ENCODE data around the gene ZNF530.
A peak's percentile ranks its signal among the peaks of the same experiment; 100 is the strongest.

ZNF530 gene

DNA sequence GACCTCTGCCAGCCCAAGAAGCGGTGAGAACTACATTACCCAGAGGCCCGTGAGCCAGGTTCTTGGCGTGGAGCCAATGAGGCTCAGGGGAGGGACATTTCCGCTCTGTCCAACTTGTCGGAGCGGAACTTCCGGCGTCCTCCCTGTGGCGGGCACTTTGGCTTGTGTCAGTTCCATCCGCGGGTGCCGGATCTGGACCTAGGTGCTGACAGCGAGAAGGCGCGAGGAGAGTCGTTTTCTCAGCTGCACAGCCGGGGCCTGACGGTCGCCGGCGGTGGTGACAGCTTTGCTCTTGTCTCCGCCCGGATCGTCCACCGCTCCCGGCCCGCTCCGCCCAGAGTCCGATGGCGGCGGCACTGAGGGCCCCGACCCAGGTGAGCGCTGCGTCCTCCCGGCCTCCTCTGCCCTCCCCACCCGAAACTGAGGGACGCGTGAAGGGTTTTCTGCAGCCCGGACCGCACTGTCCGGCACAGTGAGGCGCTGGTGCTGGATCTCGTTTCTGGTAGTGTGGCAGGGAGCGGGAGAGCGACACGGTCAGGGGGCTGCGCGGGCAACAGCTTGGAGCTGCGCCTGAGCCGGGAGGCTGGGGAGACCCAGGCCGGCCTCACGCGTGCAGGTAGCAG is at the start of gene ZNF530:
Gene ZNF530, plus strand, starts transcription at position 125 of the 623 bp plus-strand sequence. CDS start 4,461 bp downstream, outside the sequence.
- DNase-seq (ENCODE audit: low read depth), result peak; percentile 83

DNA sequence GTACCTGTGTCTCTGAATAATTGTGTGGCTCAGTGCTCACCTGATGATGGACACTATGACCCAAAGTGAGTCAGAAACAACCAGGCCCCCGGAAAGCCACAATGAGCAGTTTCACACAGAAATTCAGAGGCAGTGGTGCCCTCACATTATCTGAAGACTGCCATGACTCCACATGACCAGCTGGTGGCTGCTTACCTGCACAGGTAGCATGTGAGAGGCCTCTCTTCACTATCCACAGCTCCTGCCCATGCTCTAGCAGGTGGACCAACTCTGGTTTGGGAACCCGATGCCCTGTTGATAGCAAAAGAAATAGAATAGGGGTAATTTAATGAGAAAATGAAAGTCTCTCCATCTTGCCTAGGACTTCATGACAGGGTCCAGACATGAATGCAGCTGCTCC is 47.3 kb upstream of the ZNF530 start:
- no peak for DNase-seq (ENCODE audit: low read depth)

DNA sequence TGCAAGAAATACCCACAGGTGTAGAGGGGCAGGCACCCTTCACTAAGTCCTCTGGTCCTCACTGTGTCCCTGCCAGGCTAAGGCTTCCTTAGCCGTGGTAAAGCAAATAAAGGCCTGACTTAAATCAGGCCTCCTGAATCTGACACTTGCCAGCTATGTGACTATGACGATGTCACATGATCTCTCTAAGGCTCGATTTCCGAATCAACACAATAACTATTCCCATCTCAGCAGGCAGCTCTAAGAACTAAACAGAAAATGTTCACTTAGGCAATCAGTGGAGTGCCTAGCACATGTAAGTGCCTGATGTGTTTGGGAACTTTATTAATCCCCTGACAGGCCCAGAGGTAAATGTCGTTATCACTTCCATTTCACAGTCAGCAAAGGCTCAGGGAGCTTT is 42.0 kb upstream of the ZNF530 start:
- no peak for DNase-seq (ENCODE audit: low read depth)

DNA sequence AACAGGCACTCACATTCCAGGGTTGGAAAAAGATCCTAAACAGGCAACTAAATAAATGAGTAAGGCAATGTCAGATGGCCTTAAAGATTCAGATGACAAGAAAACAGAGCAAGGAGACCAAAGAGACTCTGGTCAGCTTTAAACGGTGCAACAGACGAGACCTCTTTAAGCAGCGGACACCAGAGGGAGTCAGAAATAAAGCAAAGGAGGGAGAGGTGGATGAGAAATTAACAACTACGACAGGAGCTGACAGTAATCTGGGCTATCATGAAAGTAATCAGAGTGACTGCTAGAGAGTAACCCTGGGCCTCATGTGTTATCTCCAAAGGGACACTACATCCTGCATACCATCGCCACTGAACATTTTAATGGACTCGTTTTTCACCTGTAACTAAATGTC is 41.2 kb upstream of the ZNF530 start:
- no peak for DNase-seq (ENCODE audit: low read depth)

DNA sequence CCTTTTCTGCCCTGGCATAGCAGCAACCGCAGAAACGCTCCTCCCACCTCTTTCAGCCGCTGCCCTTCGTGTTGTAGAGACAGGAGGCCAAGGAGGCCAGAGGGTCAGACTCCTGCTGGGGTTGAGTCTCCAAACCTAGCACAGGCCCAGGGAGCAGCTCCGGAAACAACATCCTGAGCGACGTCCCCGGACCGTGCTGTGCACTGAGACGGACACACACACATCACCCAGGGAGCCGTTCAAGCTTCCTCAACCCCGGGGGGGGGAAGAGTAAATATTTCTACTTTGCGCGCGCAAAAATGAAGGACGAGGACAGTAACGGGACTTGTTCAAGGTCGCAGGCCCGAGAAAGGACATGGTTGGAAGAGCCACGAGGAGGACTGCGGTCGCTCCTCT is 40.7 kb upstream of the ZNF530 start:
- DNase-seq (ENCODE audit: low read depth), result no peak

DNA sequence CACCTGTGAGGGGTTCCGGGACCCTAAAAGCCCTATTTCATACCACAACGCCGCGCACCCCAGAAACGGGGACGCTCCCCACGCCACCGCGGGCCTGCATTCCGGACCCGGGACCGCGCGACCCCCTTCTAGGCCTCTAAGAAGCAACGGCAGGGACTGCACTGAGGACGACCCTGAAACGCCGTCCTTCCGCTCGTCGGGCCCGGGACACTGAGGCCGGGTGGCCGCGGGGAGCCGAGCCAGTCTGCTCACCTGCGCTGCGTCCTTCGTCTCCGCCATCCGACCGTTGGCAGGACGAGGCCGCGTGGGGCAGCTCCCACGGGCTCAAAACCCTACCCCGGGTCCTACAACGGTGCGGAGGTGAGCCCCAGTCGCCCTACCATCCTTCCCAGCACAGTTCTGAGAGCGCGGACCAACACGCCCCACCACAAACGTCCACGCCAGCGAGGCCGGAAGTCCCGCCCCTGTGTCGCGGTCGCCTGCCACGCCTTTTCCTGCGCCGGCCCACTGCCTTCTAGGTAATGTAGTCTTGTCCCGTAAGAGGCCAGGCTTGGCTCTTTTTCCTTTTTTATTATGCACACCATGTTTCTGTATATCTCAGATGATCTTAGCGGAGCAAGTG is 40.2 kb upstream of the ZNF530 start, which contains the start of gene ZNF550:
Gene ZNF550, minus strand, starts transcription at position 460 of the 622 bp plus-strand sequence. Its CDS starts 181 bp downstream, at position 279.
- peak; percentile 77 for DNase-seq (ENCODE audit: low read depth)

DNA sequence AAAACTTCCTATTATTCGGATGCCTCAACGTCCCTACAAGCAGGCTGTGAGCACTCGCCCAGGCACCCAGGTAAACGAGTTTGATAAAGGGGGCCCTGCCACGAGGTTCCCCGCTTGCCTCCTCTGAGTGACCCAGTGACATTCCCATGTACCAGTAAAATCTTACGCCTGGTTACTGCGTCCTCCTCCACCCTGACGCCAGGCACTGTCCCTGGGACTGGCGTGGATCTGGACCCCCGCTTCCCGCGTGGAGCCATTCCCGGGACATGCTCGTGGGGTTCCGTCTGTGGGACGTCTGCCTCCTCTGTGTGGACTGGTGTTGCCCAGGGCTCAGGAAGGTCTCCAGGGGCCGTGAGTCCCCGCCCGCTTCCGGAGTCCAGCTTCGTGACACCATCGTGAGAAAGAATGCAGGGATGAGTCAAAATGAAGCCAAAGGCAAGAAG is 39.6 kb upstream of the ZNF530 start:
- peak; percentile 14 for DNase-seq (ENCODE audit: low read depth)

DNA sequence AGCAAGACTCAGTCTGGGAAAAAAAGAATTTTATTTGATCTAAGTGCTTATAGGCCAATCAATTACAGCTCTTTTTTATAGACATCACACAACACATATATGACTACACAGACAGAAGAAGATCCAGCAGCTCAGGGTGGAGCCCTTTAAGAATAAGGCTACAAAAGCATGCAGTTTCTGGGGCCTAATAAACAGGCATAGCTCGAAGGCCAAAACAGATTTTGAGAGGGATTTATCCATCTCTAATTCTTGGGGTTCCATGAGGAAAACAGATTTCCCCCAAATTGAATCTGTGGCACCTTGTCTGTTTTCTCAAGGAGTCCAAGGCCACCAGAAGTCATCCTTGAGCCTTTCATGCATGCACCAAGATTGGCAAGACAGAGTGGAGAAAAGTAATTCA is 36.1 kb upstream of the ZNF530 start:
- DNase-seq (ENCODE audit: low read depth), result no peak

DNA sequence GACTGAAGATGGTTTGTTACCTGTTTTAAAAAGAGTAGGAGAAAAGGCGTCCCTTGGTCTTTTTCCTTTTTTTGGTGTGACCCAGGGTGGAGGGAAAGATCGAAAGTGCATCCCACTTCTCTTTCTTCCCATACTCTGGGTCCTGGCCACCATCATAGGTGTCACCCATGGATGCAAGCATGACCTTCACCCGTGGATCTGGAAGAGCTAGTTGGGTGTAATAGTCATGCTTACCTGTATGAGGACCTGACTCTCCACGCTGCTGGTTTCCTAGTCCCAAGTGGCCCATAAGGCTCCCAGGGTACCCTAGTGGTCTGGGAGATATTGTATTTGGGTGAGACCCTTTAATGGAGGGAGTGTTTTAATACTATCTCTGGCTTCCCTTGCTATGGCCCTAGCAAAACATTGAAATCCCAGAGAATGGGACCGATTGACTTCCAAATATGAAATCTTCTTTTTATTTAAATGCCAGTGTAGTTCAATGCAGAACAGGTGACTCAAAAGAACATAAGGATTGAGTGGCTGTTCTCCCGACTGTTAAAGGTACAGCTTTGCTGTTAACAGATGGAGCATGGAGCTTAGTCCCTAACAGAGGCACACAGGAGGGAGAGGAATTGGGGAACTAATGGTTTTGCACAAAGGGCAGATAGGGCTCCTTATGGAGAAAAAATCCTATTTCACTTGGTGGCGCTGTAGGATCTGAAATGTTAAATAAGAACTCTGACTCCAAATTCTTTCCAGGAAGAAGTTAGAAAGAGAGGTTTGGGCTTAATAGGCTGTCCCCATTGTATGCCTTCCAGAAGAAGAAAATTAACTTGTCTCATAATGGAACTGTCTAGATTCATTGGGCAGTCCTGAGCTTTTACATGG is 33.1 kb upstream of the ZNF530 start:
- no peak for DNase-seq (ENCODE audit: low read depth)

DNA sequence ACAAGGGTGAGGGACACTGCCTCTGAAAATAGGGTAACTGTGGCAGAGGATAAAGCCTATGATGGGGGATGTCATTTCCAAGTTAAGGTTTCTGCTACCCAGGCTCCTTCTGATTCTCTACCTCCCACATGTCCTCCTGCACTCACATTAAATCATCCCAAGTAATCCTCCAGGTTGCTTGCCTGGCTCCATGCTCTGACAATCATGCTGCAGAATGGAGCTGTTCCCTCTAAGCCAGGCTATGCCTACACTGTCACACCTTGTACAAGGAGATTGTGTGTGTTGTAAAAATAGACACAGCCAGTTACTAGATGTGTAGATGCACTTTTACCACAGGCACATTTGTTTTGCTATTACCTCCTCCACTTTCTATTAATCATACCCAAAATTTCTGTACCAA is 29.0 kb upstream of the ZNF530 start:
- DNase-seq (ENCODE audit: low read depth), result no peak

DNA sequence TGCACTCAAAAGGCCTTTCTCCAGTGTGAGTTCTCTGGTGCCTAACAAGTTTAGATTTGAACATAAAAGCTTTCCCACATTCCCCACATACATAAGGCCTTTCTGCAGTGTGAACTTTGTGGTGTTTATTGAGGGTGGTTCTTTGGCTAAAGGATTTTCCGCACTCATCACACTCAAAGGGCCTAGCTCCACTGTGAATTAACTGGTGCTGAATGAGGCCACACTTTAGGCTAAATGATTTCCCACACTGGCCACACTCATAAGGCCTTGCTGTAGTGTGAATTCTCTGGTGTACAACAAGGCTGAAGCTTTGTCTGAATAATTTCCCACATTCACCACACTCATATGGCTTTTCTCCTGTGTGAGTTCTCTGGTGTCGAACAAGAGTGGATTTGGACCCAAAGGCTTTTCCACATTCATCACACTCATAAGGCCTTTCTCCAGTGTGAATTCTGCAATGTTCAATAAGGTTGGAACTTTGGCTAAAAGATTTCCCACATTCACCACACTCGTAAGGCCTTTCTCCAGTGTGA is 27.2 kb upstream of the ZNF530 start:
- DNase-seq (ENCODE audit: low read depth), result no peak

DNA sequence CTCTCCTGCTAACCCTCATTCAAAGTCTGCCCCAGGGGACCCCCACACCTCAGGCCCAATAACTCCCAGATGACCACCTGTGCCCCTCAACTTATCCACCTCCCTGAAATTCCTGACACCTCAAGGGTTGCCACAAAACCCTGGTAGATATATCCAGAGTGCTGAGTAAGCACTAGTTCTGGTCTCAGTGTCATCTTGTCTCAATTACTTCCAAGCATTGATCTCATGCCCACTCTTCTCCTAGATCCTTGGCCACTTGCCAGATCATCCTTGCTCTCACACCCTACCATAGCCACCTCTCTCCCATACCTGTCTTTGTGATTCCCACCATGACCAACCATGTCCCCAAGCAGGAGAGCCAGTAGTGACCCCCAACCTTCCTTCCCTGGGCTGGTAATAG is 23.0 kb upstream of the ZNF530 start:
- DNase-seq (ENCODE audit: low read depth), result no peak

DNA sequence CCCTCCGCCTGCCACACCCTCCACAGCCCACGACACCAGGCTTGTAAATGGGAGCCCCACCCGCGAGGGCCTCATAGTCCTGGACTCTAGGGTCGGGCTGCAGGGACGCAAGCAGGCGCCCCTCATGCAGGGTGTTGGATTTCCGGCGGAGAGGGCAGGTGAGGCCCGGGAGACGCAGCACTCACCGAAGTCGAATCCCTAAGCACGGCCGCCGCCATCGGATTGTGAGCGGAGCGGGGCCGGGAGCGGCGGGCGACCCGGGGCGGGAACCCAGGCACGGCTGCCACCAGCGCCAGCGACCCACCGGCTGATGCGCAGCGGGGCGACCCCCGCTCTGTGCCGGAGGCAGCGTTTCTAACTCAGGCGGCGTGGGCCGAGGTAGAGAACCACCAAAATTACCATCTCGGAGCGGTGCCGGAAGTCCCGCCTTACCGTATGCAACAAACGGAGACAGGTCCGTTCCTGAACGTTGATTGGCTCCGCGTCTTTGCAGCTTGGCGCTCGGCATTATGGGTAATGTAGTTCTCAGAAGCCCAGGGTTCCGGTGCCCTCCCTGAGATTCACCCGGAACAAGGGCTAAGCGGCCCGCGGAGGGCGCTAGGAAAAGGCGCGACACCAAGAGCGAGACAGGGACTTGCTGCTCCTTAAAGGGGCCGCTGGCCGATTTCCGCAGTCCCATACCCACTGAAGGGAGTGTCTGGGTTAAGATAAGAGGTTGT is 21.0 kb upstream of the ZNF530 start, which contains the start of gene ZNF416:
Gene ZNF416, minus strand, starts transcription at position 425 of the 719 bp plus-strand sequence. Its CDS starts 207 bp downstream, at position 218.
- peak; percentile 97 for DNase-seq (ENCODE audit: low read depth)

DNA sequence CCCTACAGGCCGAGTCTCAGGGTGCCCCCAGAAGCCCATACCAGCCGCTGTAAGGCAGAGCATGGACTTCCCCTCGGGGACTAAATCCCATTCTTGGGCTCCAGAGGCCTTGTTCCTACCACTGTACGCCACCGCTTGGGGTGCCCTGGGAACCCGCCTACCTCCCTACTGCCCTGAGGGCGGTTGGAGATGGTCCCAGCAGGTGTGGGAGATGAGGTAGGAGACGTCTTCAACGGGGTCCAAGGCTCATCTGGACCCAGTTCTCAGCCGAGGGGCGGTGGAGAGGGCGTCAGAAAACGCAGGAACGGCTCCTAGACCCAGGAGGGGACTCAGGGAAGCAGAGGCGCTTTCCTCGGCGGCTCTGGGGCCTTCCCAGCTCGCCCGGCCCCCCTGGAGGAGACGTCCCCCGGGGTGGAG is 16.6 kb upstream of the ZNF530 start:
- no peak for DNase-seq (ENCODE audit: low read depth)

DNA sequence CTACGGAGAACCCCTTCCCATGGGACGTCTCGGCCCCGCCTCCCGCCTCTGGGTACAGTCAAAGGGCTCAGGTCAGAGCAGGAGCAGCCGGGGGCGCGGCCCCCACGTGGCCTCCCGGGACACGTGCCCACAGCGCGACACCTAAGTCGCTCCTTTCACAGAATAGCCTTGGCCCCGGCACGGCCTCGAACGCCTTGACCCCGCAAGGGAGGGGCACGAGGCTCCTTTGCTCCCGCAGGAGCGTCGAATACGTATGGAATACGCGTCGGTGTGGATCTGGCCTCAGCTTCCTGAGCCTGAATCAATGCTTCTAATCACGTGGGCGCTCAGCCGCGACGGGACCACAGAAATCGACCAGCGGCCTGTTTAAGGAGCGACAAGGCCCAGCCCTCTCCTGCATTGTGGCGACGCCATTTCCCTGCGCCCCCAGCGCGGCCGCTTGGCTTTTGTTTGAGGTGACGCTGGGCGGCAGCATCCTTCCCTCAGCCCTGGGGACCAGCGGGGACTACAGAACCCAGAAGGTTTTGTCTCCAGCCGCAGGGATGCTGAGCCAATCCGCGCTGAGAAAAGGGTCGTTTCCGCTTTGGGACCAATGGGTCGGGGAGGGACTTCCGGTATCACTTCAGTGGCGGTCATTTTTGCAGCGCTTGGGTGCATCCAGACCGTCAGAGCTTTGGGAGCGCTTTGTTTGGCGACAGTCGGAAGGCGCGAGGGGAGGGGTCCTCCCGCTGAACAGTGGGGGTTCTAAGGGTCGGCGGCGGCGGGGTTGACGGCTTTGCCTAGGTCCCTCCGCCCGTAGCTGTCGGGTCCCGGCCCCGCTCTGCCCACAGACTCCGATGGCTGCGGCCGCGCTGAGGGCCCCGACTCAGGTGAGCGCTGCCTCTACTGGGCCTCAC is 15.9 kb upstream of the ZNF530 start, which contains the start of gene ZIK1:
Gene ZIK1, plus strand, starts transcription at position 625 of the 896 bp plus-strand sequence. Its CDS starts 212 bp downstream, at position 837.
- peak; percentile 83 for DNase-seq (ENCODE audit: low read depth)

DNA sequence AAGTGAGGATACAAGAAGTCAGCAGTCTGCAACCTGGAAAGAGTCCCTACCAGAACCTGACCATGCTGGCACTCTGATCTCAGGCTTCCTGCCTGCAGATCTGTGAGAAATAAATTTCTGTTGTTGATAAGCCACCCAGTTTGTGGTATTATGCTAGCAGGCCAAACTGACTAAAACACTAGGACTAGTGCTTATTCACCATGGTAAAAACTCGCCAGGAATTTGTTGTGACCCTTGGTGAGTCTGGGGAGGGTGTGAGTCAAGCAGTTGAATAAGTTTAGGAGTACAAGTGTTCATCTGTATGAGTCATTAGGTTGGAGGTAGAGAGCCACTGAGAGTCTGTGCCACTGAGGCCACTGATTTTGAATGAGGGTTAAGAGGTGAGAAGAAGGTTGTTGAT is 12.2 kb upstream of the ZNF530 start:
- DNase-seq (ENCODE audit: low read depth), result no peak

DNA sequence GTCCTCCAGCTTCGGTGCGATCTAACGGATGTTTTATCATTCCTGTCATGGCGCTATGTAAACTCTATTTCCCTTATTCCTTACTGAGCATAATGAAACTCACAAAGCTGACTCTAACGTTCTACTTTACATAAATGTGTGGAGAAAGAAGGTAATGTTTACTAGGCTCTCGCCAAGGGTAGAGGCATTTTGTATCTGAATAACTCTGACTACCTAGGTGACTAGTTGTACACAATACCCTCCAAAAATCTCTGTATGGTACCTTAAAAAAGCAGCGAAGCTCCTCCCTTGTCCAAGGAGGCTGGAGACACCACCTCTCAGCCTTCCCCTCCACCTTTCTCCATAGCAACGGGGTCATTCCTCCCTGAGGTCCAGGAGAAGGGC is 316 bp upstream of the ZNF530 start:
- DNase-seq (ENCODE audit: low read depth), result no peak

DNA sequence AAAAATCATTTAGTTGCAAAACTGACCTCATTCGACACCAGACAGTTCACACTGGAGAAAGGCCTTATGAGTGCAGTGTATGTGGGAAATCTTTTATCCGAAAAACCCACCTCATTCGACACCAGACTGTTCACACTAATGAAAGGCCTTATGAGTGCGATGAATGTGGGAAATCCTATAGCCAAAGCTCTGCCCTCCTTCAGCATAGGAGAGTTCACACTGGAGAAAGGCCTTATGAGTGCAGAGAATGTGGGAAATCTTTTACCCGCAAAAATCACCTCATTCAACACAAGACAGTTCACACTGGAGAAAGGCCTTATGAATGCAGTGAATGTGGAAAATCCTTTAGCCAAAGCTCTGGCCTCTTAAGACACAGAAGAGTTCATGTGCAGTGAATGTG is 7.2 kb downstream of the ZNF530 start:
- DNase-seq (ENCODE audit: low read depth), result no peak

DNA sequence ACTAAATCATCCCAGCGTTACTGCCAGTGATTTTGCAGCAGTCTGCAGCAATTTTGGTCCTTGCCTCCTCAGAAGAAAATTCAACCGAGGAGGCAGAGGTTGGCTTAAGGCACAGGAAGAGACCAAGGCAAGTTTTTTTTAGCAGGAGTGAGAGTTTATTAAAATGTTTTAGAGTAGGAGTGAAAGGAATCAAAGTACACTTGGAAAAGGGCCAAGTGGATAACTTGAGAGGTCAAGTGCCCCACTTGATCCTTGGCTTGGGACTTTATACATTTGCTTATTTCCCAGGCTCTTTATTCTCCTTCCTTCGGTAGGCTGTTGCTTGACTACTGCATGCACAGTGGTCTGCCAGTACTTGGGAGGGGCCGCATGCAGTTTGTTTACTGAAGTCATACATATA is 11.4 kb downstream of the ZNF530 start:
- no peak for DNase-seq (ENCODE audit: low read depth)

DNA sequence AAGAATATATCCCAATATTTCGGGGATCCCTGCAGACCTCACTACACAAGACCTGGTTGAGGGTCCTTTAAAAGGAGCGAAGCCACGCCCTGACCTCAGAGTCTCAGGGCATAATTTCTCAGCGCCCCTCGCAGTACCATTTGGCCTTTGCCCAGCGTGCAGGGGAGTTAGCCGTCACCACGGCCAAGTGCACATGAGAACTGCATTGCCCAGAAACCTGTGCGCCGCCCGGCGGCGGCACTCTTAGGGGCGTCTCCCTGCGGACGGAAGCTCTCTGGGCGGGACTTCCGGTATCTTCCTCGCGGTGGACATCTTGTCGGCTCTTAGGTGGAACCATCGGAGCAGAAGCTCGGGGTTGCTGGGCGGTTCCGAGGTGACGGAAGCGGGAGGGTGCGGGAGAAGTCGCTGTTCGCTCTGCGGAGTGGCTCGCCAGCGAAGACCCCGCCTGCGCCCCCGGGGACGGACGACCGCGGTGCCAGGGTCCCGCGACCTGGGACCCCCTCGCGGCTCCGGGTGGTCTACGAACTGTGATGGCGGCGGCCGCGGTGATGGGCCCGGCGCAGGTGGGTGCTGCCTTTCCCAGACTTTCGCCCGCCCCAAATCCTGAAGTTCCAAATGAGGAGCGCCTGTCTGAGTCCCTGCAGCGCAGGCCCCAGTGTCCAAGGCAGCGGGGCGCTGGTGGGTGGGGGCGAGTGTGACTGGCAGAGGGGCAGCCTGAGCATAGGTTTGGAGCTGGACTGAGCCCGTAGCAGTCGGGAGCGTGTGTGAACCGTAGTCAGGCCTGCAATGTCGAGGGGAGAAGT is 14.5 kb downstream of the ZNF530 start, which contains the start of gene ZNF134:
Gene ZNF134, plus strand, starts transcription at position 302 of the 803 bp plus-strand sequence. CDS start 5,227 bp downstream, outside the sequence.
- DNase-seq (ENCODE audit: low read depth), result peak; percentile 70
